Gastroesophageal sphincter (tissue), 3 donors: ENCODE measurements around the gene NDUFA3.

Source experiments
- CTCF ChIP-seq, 4 experiments: fragments of 200-600 bp in 2 of 4; fragments of 450-650 bp in 2 of 4; sonication (generic) in 1 of 4; IDR thresholded peaks; one replicate each; pipeline ENCODE4 v1.5.1; 2017 to 2019; ENCODE audit warnings: antibody characterized with exemption in 4 of 4, mild to moderate bottlenecking in 2 of 4, moderate library complexity in 2 of 4
- POLR2A ChIP-seq, 2 donors: fragments of 450-650 bp; IDR thresholded peaks; one replicate each; pipeline ENCODE4 v1.6.1; 2017; ENCODE audit warnings: antibody characterized with exemption in 2 of 2, mild to moderate bottlenecking in 2 of 2, moderate library complexity in 1 of 2

- TF ChIP-seq POLR2A (IDR thresholded peaks at IDR 0.05) = no peak
- no peak for TF ChIP-seq CTCF (IDR thresholded peaks at IDR 0.05)
Measured at GRCh38 chr19:54063350-54064116, 39.1 kb upstream of the NDUFA3 start, which contains the start of gene VSTM1.
